ENCODE data around the gene RASSF1. TPM values are rescaled to one million over a fixed set of nuclear protein-coding genes. Genes with fewer than 3 reads are reported as not detected.
A peak's percentile ranks its signal among the peaks of the same experiment; 100 is the strongest.

The RASSF1 gene
- total RNA-seq, 1 donor from 2014 or later = 11.0 TPM

- intact Hi-C loops (cut with DNase I) = no loop called here
These were observed 9.2 kb downstream of the RASSF1 start for GRCh38 chr3:50331364-50331907.

GRCh38 chr3:50330330-50330729 is 10.3 kb downstream of the RASSF1 start:
- intact Hi-C loops (cut with DNase I) = no loop called here
- DNase-seq (ENCODE audit: low spot score) = no peak

More at GRCh38 chr3:50331364-50331907, 9.2 kb downstream of the RASSF1 start:
- no peak for DNase-seq (ENCODE audit: low spot score)

- peak; percentile 99 for DNase-seq (ENCODE audit: low spot score)
- intact Hi-C loops (cut with DNase I) = loop anchor here (5.0 kb wide), 1 partner anchor 41 kb away; no protein-coding TSS in a partner anchor
These were observed 12.5 kb downstream of the RASSF1 start, which contains the start of gene TUSC2 for GRCh38 chr3:50327943-50328691. TUSC2 (minus strand) TSS chr3:50328223; CDS start chr3:50328099, 124 bp downstream.

GRCh38 chr3:50327129-50327528 is 13.5 kb downstream of the RASSF1 start:
- no peak for DNase-seq (ENCODE audit: low spot score)
- intact Hi-C loops (cut with DNase I) = loop anchor here (5.0 kb wide), 1 partner anchor 40 kb away; no protein-coding TSS in a partner anchor

- intact Hi-C loops (cut with DNase I) = loop anchor here (5.0 kb wide), 1 partner anchor 39 kb away; no protein-coding TSS in a partner anchor
- DNase-seq (ENCODE audit: low spot score) = no peak
These were observed 14.5 kb downstream of the RASSF1 start for GRCh38 chr3:50326182-50326541.

- DNase-seq (ENCODE audit: low spot score) = no peak
- intact Hi-C loops (cut with DNase I) = loop anchor here (2.0 to 5.0 kb wide), 2 partner anchors 38 to 51 kb away; no protein-coding TSS in a partner anchor
These were observed 15.0 kb downstream of the RASSF1 start for GRCh38 chr3:50325497-50326181.

GRCh38 chr3:50325113-50325480 is 15.5 kb downstream of the RASSF1 start:
- DNase-seq (ENCODE audit: low spot score) = no peak
- intact Hi-C loops (cut with DNase I) = loop anchor here (2.0 to 5.0 kb wide), 2 partner anchors 38 to 50 kb away; no protein-coding TSS in a partner anchor

GRCh38 chr3:50324351-50325112 is 16.1 kb downstream of the RASSF1 start:
- DNase-seq (ENCODE audit: low spot score) = no peak
- intact Hi-C loops (cut with DNase I) = loop anchor here (2.0 to 5.0 kb wide), 4 partner anchors 37 to 132 kb away; partner anchors contain the start of genes GNAI2 and GNAT1

GRCh38 chr3:50323614-50324199 is 16.9 kb downstream of the RASSF1 start:
- intact Hi-C loops (cut with DNase I) = loop anchor here (1.0 to 5.0 kb wide), 4 partner anchors 23 to 131 kb away; partner anchors contain the start of genes GNAI2 and GNAT1
- DNase-seq (ENCODE audit: low spot score) = peak; percentile 89

GRCh38 chr3:50323092-50323600 is 17.5 kb downstream of the RASSF1 start:
- intact Hi-C loops (cut with DNase I) = loop anchor here (1.0 to 5.0 kb wide), 3 partner anchors 23 to 131 kb away; partner anchors contain the start of genes GNAI2 and GNAT1
- DNase-seq (ENCODE audit: low spot score) = no peak

- DNase-seq (ENCODE audit: low spot score) = no peak
- intact Hi-C loops (cut with DNase I) = loop anchor here (1.0 to 5.0 kb wide), 3 partner anchors 22 to 130 kb away; partner anchors contain the start of genes GNAI2 and GNAT1
These were observed 18.1 kb downstream of the RASSF1 start, which contains the start of gene HYAL2 for GRCh38 chr3:50322386-50323091. HYAL2 (minus strand) TSS chr3:50322745; CDS start chr3:50320489, 2,256 bp downstream.

GRCh38 chr3:50322115-50322385 is 18.6 kb downstream of the RASSF1 start:
- intact Hi-C loops (cut with DNase I) = loop anchor here (5.0 kb wide), 2 partner anchors 85 to 130 kb away; partner anchors contain the start of genes GNAI2 and GNAT1
- no peak for DNase-seq (ENCODE audit: low spot score)

- intact Hi-C loops (cut with DNase I) = loop anchor here (5.0 kb wide), 2 partner anchors 84 to 129 kb away; partner anchors contain the start of genes GNAI2 and GNAT1
These were observed 19.1 kb downstream of the RASSF1 start for GRCh38 chr3:50321336-50322114.

GRCh38 chr3:50320853-50321335 is 19.7 kb downstream of the RASSF1 start:
- DNase-seq (ENCODE audit: low spot score) = peak; percentile 91
- intact Hi-C loops (cut with DNase I) = loop anchor here (5.0 kb wide), 2 partner anchors 84 to 129 kb away; partner anchors contain the start of genes GNAI2 and GNAT1

More at GRCh38 chr3:50321336-50322114, 19.1 kb downstream of the RASSF1 start:
- DNase-seq (ENCODE audit: low spot score) = peak; percentile 94

GRCh38 chr3:50319894-50320625 is 20.6 kb downstream of the RASSF1 start:
- no peak for DNase-seq (ENCODE audit: low spot score)
- intact Hi-C loops (cut with DNase I) = loop anchor here (5.0 kb wide), 2 partner anchors 83 to 128 kb away; partner anchors contain the start of genes GNAI2 and GNAT1

Measured in cardiac septum (tissue), 1 donor.